K562 (cell line): ENCODE data around the gene N4BP3. TPM values are rescaled to one million over a fixed set of nuclear protein-coding genes. Genes with fewer than 3 reads are reported as not detected.

Experiments
- CHD7 ChIP-seq: fragments of 200-600 bp; sonication (generic); IDR thresholded peaks from one replicate; pipeline ENCODE4 v1.6.1; 2012; ENCODE audit warnings: mild to moderate bottlenecking, low read depth, low read length, inconsistent platforms
- HNRNPK ChIP-seq: fragments of 200-400 bp; formaldehyde crosslinking; IDR thresholded peaks from one replicate; pipeline ENCODE4 v1.6.1; 2018; ENCODE audit warnings: mild to moderate bottlenecking, low read depth, low read length; ENCODE audit not compliant: poor library complexity, severe bottlenecking
- MCM3 ChIP-seq: fragments of 450-650 bp; IDR thresholded peaks from 2 replicates; pipeline ENCODE4 v1.6.1; 2016
- NR4A1 ChIP-seq, 2 experiments: fragments of 250-450 bp in 1 of 2; fragments of 450-650 bp in 1 of 2; sonication (Bioruptor Pico) in 1 of 2; IDR thresholded peaks; 2 replicates each; pipeline versions ENCODE4 v1.4.0 to v1.6.1; 2016 to 2020; ENCODE audit warnings: mild to moderate bottlenecking in 2 of 2, missing compliant biosample characterization in 1 of 2, missing genetic modification characterization in 1 of 2, moderate library complexity in 1 of 2
- RB1 ChIP-seq: fragments of 450-650 bp; IDR thresholded peaks from 2 replicates; pipeline ENCODE4 v1.6.1; 2017; ENCODE audit warnings: low read depth, mild to moderate bottlenecking
- SETDB1 ChIP-seq: IDR thresholded peaks from one replicate; pipeline ENCODE4 v1.6.1; 2012; ENCODE audit warnings: low read length, control low read depth, inconsistent platforms
- SLC30A9 ChIP-seq: fragments of 250-450 bp; sonication (Bioruptor Pico); IDR thresholded peaks from 2 replicates; pipeline ENCODE4 v1.8.0; 2022; ENCODE audit warnings: mild to moderate bottlenecking, moderate library complexity
- ZNF408 ChIP-seq: fragments of 250-450 bp; sonication (Bioruptor Pico); IDR thresholded peaks from 2 replicates; pipeline ENCODE4 v1.4.0; 2020; ENCODE audit warnings: low read depth, mild to moderate bottlenecking, moderate library complexity
- polyA plus RNA-seq, 8 experiments: library from polyadenylated mRNA; depleted of rRNA in 4 of 8; stranded (reverse) in 5 of 8; unstranded in 3 of 8; fragments of >200 nt; fragmentation: Nextera tagmentation in 2 of 8; fragmentation: Illumina TruSeq in 1 of 8; extraction: Ambion mirVana in 2 of 8; extraction: Trizol in 1 of 8; gene quantifications; 2 replicates each; pipeline versions ENCODE4 v1.2.1 to v1.2.3, GENCODE V29; 2011 to 2014; ENCODE audit warnings: inconsistent platforms in 1 of 8, missing spikeins in 1 of 8
- total RNA-seq, 7 experiments: library from RNA; depleted of rRNA in 6 of 7; stranded (reverse); fragments of >200 nt in 6 of 7; fragmentation: Illumina TruSeq in 2 of 7; extraction: Trizol in 2 of 7; gene quantifications; 2 replicates each; pipeline versions ENCODE4 v1.2.1 to v1.2.3, GENCODE V29; 2011 to 2021; ENCODE audit warnings: low replicate concordance in 1 of 7
- TF ChIP-seq, protein P1 (sequence below): fragments of 250-450 bp; sonication (Bioruptor Pico); IDR thresholded peaks from 2 replicates; pipeline ENCODE4 v1.5.0; 2021
- TF ChIP-seq, protein P2 (sequence below): IDR thresholded peaks from 3 replicates; pipeline ENCODE4 v1.6.1; 2011; ENCODE audit warnings: borderline replicate concordance, mild to moderate bottlenecking; ENCODE audit not compliant: insufficient read length, insufficient read depth

N4BP3 gene
- total and polyA plus RNA-seq, 9 of the 15 experiments (the other 6 are each of a cell fraction or from before 2014, with no cell fraction given) = 0.06 to 7.0 (median 2.4) TPM

GRCh38 chr5:178143246-178143645 is 29.9 kb downstream of the N4BP3 start (continued):
- TF ChIP-seq CHD7 = no peak
- TF ChIP-seq, protein P1, sequence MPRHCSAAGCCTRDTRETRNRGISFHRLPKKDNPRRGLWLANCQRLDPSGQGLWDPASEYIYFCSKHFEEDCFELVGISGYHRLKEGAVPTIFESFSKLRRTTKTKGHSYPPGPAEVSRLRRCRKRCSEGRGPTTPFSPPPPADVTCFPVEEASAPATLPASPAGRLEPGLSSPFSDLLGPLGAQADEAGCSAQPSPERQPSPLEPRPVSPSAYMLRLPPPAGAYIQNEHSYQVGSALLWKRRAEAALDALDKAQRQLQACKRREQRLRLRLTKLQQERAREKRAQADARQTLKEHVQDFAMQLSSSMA (CRISPR knock-in tag) = no peak
- TF ChIP-seq RB1 = no peak
- TF ChIP-seq ZNF408 (CRISPR knock-in tag) = no peak
- TF ChIP-seq, protein P2, sequence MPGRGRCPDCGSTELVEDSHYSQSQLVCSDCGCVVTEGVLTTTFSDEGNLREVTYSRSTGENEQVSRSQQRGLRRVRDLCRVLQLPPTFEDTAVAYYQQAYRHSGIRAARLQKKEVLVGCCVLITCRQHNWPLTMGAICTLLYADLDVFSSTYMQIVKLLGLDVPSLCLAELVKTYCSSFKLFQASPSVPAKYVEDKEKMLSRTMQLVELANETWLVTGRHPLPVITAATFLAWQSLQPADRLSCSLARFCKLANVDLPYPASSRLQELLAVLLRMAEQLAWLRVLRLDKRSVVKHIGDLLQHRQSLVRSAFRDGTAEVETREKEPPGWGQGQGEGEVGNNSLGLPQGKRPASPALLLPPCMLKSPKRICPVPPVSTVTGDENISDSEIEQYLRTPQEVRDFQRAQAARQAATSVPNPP = no peak
- no peak for TF ChIP-seq HNRNPK
- no peak for TF ChIP-seq MCM3
- TF ChIP-seq NR4A1 (CRISPR knock-in tag; IDR thresholded peaks at IDR 0.05) = no peak
- TF ChIP-seq NR4A1 (tag; IDR thresholded peaks at IDR 0.05) = no peak
- TF ChIP-seq SLC30A9 (CRISPR knock-in tag) = no peak
- TF ChIP-seq SETDB1 = no peak
